HCT116 (cell line): ENCODE data around the gene COBLL1. TPM values are rescaled to one million over a fixed set of nuclear protein-coding genes. Genes with fewer than 3 reads are reported as not detected.

Source experiments
- ATAC-seq: fragments of 200-7000 bp; cut with Tn5 transposase; 2 replicates; pipeline ENCODE4 v1.9.1; 2020; ENCODE audit warnings: mild to moderate bottlenecking, moderate library complexity
- BruUV-seq: library from RNA; stranded (reverse); fragments of 400-500 nt; replicated peaks from 2 replicates; lab custom pipeline; 2021; lab: Mats Ljungman, UMichigan
- CTCF ChIA-PET: fragments of 300-600 bp; sonication (Branson Sonifier 250); formaldehyde crosslinking; loops from one replicate; lab custom pipeline; 2021; ENCODE audit warnings: antibody characterized with exemption; lab: Charles Lee
- POLR2A ChIA-PET: fragments of 300-600, 350-600 bp; sonication (Branson Sonifier 250); formaldehyde crosslinking; loops from one replicate; lab custom pipeline; 2021; ENCODE audit warnings: antibody characterized with exemption; lab: Charles Lee
- RAD21 ChIA-PET, 2 experiments: fragments of 300-600 bp; sonication (Branson Sonifier 250); formaldehyde crosslinking; loops; one replicate each; lab custom pipeline; 2023; ENCODE audit warnings: low total read pairs in 2 of 2; ENCODE audit not compliant: uncharacterized antibody in 2 of 2, unreplicated experiment in 2 of 2, low non-redundant PET in 1 of 2; lab: Charles Lee
- DNase-seq: peaks from one replicate; pipeline ENCODE4 v3.0.0-alpha.2; 2010; ENCODE audit warnings: low read depth, low spot score
- H2AFZ ChIP-seq: fragments of 200-600 bp; shearing (Covaris generic), sonication (generic); 2 replicates; pipeline ENCODE4 v1.6.1; 2017; ENCODE audit warnings: low read depth, mixed run types, mixed read lengths, antibody characterized with exemption, low read length; ENCODE audit not compliant: poor library complexity, severe bottlenecking
- H3K27ac ChIP-seq: 2 replicates; pipeline ENCODE4 v1.5.1; 2012; ENCODE audit warnings: low read depth, low read length
- H3K27me3 ChIP-seq: fragments of 200-600 bp; sonication (generic); 2 replicates; pipeline ENCODE4 v1.6.1; 2016; ENCODE audit warnings: mixed run types, low read length, mixed read lengths; ENCODE audit not compliant: insufficient read depth
- H3K36me3 ChIP-seq, 2 experiments: fragments of 200-500 bp in 1 of 2; fragments of 200-600 bp in 1 of 2; sonication (Bioruptor generic) in 1 of 2; sonication (generic) in 1 of 2; 2 replicates each; pipeline versions ENCODE4 v1.5.1 to v1.6.1; 2014 to 2016; ENCODE audit warnings: low read length in 2 of 2, inconsistent platforms in 1 of 2, mixed read lengths in 1 of 2, mixed run types in 1 of 2; ENCODE audit not compliant: insufficient read depth in 2 of 2, control insufficient read depth in 1 of 2
- H3K4me1 ChIP-seq, 2 experiments: fragments of 200-600 bp in 1 of 2; sonication (generic) in 1 of 2; 2 replicates each; pipeline versions ENCODE4 v1.5.1 to v1.6.1; 2012 to 2017; ENCODE audit warnings: low read length in 2 of 2, inconsistent platforms in 1 of 2, mild to moderate bottlenecking in 1 of 2, mixed read lengths in 1 of 2, mixed run types in 1 of 2, moderate library complexity in 1 of 2; ENCODE audit not compliant: insufficient read depth in 2 of 2, control insufficient read depth in 1 of 2
- H3K4me2 ChIP-seq: fragments of 200-600 bp; sonication (generic); 2 replicates; pipeline ENCODE4 v1.6.1; 2017; ENCODE audit warnings: mixed run types, low read length, mixed read lengths
- H3K4me3 ChIP-seq, 2 experiments: fragments of 200-600 bp in 1 of 2; sonication (generic) in 1 of 2; replicated peaks in 1 of 2; 2 replicates each; pipeline ENCODE4 v1.5.1; 2011 to 2016; ENCODE audit warnings: low read length in 2 of 2, control low read depth in 1 of 2, low read depth in 1 of 2, mild to moderate bottlenecking in 1 of 2, mixed read lengths in 1 of 2, mixed run types in 1 of 2
- H3K79me2 ChIP-seq: fragments of 200-600 bp; sonication (generic); 2 replicates; pipeline ENCODE4 v1.6.1; 2017; ENCODE audit warnings: mild to moderate bottlenecking, mixed run types, low read length, moderate library complexity, mixed read lengths; ENCODE audit not compliant: insufficient read depth
- H3K9ac ChIP-seq: fragments of 200-600 bp; sonication (generic); 2 replicates; pipeline ENCODE4 v1.6.1; 2016; ENCODE audit warnings: low read length, mixed read lengths
- H3K9me2 ChIP-seq: fragments of 200-600 bp; sonication (generic), shearing (Covaris generic); 2 replicates; pipeline ENCODE4 v1.6.1; 2017; ENCODE audit warnings: mixed run types, mild to moderate bottlenecking, moderate library complexity; ENCODE audit not compliant: insufficient read depth
- H3K9me3 ChIP-seq, 2 experiments: fragments of 200-500 bp in 1 of 2; fragments of 200-600 bp in 1 of 2; sonication (Bioruptor generic) in 1 of 2; sonication (generic) in 1 of 2; 2 replicates each; pipeline ENCODE4 v1.6.1; 2014 to 2017; ENCODE audit warnings: low read length in 2 of 2, mixed read lengths in 2 of 2, inconsistent platforms in 1 of 2, low read depth in 1 of 2, mild to moderate bottlenecking in 1 of 2, mixed run types in 1 of 2, moderate library complexity in 1 of 2; ENCODE audit not compliant: control insufficient read depth in 1 of 2, insufficient read depth in 1 of 2
- H4K20me1 ChIP-seq: fragments of 200-600 bp; sonication (generic), shearing (Covaris generic); 2 replicates; pipeline ENCODE4 v1.6.1; 2017; ENCODE audit warnings: mixed run types, mild to moderate bottlenecking, moderate library complexity; ENCODE audit not compliant: insufficient read depth
- CBX3 ChIP-seq: IDR thresholded peaks from 2 replicates; pipeline ENCODE4 v1.6.1; 2012; ENCODE audit warnings: low read depth
- CEBPB ChIP-seq: IDR thresholded peaks from 2 replicates; pipeline ENCODE4 v1.6.1; 2012; ENCODE audit warnings: low read depth
- ELF1 ChIP-seq: IDR thresholded peaks from 2 replicates; pipeline ENCODE4 v1.6.1; 2012; ENCODE audit warnings: low read depth, borderline replicate concordance
- EZH2 ChIP-seq: fragments of 200-600 bp; sonication (generic); IDR thresholded peaks from 2 replicates; pipeline ENCODE4 v1.6.1; 2017; ENCODE audit warnings: antibody characterized with exemption, mixed run types
- JUND ChIP-seq: IDR thresholded peaks from 2 replicates; pipeline ENCODE4 v1.6.1; 2012
- POLR2A ChIP-seq: IDR thresholded peaks from 2 replicates; pipeline ENCODE4 v1.7.0; 2011; ENCODE audit warnings: borderline replicate concordance; ENCODE audit not compliant: insufficient read depth, insufficient read length; ENCODE audit errors: extremely low read depth
- POLR2AphosphoS5 ChIP-seq: IDR thresholded peaks from 2 replicates; pipeline ENCODE4 v1.6.1; 2011; ENCODE audit warnings: mild to moderate bottlenecking, low read depth, low read length, moderate library complexity
- SP1 ChIP-seq: IDR thresholded peaks from 2 replicates; pipeline ENCODE4 v1.6.1; 2012; ENCODE audit warnings: low read depth
- TCF7L2 ChIP-seq: IDR thresholded peaks from 2 replicates; pipeline ENCODE4 v1.7.0; 2011; ENCODE audit warnings: borderline replicate concordance, inconsistent platforms; ENCODE audit not compliant: insufficient read depth, insufficient read length; ENCODE audit errors: extremely low read depth
- ZFX ChIP-seq: fragments of 450-650 bp; IDR thresholded peaks from 2 replicates; pipeline ENCODE4 v1.6.1; 2017
- ZNF274 ChIP-seq: fragments of 200-500 bp; sonication (Bioruptor generic); IDR thresholded peaks from 2 replicates; pipeline ENCODE4 v1.6.1; 2014; ENCODE audit warnings: mild to moderate bottlenecking, low read depth, low read length, inconsistent platforms
- intact Hi-C: fragments of 100-400 bp; cut with micrococcal nuclease; formaldehyde crosslinking; loops from 2 replicates; pipeline ENCODE4 v1.10.0; 2022
- total RNA-seq: library from RNA; stranded (reverse); gene quantifications from one replicate; pipeline ENCODE4 v1.2.1, GENCODE V29; 2021; ENCODE audit not compliant: unreplicated experiment
- TF ChIP-seq, protein P1 (sequence below): IDR thresholded peaks from 2 replicates; pipeline ENCODE4 v1.6.1; 2012
- TF ChIP-seq, protein P2 (sequence below): IDR thresholded peaks from 2 replicates; pipeline ENCODE4 v1.6.1; 2011; ENCODE audit warnings: mild to moderate bottlenecking, low read length, moderate library complexity; ENCODE audit not compliant: insufficient replicate concordance; ENCODE audit errors: extremely low read depth

The COBLL1 gene
- total RNA-seq, 1 experiment from 2014 or later: 3.6 TPM

- no peaks in the 10 kb centered on the region for H3K79me2 ChIP-seq
- ChIA-PET POLR2A (no interaction called here), RAD21 (no interaction called here), CTCF (no interaction called here)
- no peak overlapping the region for H3K4me3 ChIP-seq
- no peak overlapping the region for H3K4me2 ChIP-seq
- no peak overlapping the region for H3K9ac ChIP-seq
- H4K20me1 ChIP-seq: no peaks in the 10 kb centered on the region
- no peaks in the 10 kb centered on the region for H3K9me3 ChIP-seq
- no TSS peak for BruUV-seq
- no peak overlapping the region for H2AFZ ChIP-seq
- H3K27me3 ChIP-seq: no peaks in the 10 kb centered on the region
- ATAC-seq (no peak), DNase-seq (no peak)
- H3K4me1 ChIP-seq: no peaks in the 10 kb centered on the region
- H3K27ac ChIP-seq: no peak overlapping the region
- no peak for TF ChIP-seq CBX3
- TF ChIP-seq SP1: no peak
- TF ChIP-seq EZH2: no peak
- TF ChIP-seq POLR2AphosphoS5: no peak
- no peak for TF ChIP-seq TCF7L2
- TF ChIP-seq CEBPB: no peak
- TF ChIP-seq JUND: no peak
- TF ChIP-seq ELF1: no peak
- TF ChIP-seq ZFX: no peak
- TF ChIP-seq ZNF274: no peak
- TF ChIP-seq POLR2A: no peak
- TF ChIP-seq, protein P1, sequence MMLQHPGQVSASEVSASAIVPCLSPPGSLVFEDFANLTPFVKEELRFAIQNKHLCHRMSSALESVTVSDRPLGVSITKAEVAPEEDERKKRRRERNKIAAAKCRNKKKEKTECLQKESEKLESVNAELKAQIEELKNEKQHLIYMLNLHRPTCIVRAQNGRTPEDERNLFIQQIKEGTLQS: no peak
- TF ChIP-seq, protein P2, sequence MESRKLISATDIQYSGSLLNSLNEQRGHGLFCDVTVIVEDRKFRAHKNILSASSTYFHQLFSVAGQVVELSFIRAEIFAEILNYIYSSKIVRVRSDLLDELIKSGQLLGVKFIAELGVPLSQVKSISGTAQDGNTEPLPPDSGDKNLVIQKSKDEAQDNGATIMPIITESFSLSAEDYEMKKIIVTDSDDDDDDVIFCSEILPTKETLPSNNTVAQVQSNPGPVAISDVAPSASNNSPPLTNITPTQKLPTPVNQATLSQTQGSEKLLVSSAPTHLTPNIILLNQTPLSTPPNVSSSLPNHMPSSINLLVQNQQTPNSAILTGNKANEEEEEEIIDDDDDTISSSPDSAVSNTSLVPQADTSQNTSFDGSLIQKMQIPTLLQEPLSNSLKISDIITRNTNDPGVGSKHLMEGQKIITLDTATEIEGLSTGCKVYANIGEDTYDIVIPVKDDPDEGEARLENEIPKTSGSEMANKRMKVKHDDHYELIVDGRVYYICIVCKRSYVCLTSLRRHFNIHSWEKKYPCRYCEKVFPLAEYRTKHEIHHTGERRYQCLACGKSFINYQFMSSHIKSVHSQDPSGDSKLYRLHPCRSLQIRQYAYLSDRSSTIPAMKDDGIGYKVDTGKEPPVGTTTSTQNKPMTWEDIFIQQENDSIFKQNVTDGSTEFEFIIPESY: no peak
- TF ChIP-seq, all 23 proteins: peak for 0
- Histone ChIP-seq H3K9me2 (no peaks in the 10 kb centered on the region), H3K36me3 (no peaks in the 10 kb centered on the region)
- intact Hi-C loops: no loop called here
These were observed 172.3 kb downstream of the COBLL1 start for GRCh38 chr2:164669291-164669690.
